LNCAP (cell line): ENCODE results near the gene SLC26A1.

Experiments used
- CTCF ChIP-seq: fragments of 450-650 bp; IDR thresholded peaks from 2 replicates; pipeline ENCODE4 v1.5.1; 2017; ENCODE audit warnings: mild to moderate bottlenecking

The SLC26A1 gene

GRCh38 chr4:1031956-1032795 is 39.0 kb upstream of the SLC26A1 start:
- TF ChIP-seq CTCF = peak; percentile 34; the same call in 1 of the 2 replicates

- no peak for TF ChIP-seq CTCF
Observed at GRCh38 chr4:1031346-1031745, 38.1 kb upstream of the SLC26A1 start.

GRCh38 chr4:1030559-1030958 is 37.4 kb upstream of the SLC26A1 start:
- TF ChIP-seq CTCF = no peak

GRCh38 chr4:1030031-1030430 is 36.8 kb upstream of the SLC26A1 start:
- no peak for TF ChIP-seq CTCF

- TF ChIP-seq CTCF = no peak
Observed at GRCh38 chr4:1029529-1029928, 36.3 kb upstream of the SLC26A1 start.

GRCh38 chr4:1028574-1029220 is 35.5 kb upstream of the SLC26A1 start:
- TF ChIP-seq CTCF = no peak

- TF ChIP-seq CTCF = no peak
Observed at GRCh38 chr4:1027915-1028238, 34.7 kb upstream of the SLC26A1 start.
